ENCODE measurements around the gene B4GALNT4.
A peak's percentile ranks its signal among the peaks of the same experiment; 100 is the strongest.
"Not testable (repeated sequence)": the region's sequence is repeated elsewhere in the genome, so short reads cannot be mapped to it uniquely, and the experiment has no call there.

B4GALNT4 gene

GRCh38 chr11:394034-394857 is 24.9 kb downstream of the B4GALNT4 start, which contains the start of gene PKP3:
Gene PKP3 (plus strand): TSS chr11:394209. CDS start chr11:394293, 84 bp downstream.
- no peak for DNase-seq

DNA sequence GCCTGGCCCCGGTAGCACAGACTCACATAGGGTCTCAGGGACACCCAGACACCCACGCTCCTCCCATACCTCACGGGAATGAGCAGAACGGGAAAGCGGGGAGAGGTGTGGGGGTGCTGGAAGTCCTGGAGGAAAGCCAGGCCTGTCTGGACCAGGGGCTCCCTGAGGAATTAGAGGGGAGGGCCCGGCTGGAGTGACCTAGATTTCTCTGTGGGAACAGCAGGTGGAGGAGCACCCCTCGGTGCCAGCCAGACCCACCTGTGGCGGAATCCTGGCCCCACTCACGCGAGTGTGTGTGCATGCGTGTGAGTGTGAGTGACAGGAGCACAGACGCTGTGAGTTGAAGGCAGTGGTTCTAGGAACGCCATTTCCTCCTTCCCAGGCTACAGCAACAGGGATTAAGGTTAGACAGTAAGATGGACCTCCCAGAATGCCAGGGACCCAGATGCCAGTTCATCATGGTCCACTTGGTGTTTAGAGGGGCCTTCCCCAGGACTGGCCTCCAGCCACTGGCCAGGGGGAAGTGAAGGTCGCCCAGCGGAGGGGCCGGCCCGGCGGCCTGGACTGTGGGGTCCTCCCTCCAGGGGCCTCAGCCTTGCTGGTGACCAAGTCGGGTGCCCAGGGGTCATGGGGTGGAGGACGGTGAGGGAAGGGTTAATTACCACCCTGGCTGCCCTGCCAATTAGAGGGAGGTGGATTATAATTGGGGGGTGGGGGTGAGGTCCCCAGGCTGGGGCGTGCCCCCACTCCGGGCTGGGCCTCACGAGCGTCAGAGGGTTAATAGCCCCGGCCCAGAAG is 25.8 kb downstream of the B4GALNT4 start:
- DNase-seq, result no peak

GRCh38 chr11:395866-396265 is 26.6 kb downstream of the B4GALNT4 start:
- DNase-seq, result no peak

DNA sequence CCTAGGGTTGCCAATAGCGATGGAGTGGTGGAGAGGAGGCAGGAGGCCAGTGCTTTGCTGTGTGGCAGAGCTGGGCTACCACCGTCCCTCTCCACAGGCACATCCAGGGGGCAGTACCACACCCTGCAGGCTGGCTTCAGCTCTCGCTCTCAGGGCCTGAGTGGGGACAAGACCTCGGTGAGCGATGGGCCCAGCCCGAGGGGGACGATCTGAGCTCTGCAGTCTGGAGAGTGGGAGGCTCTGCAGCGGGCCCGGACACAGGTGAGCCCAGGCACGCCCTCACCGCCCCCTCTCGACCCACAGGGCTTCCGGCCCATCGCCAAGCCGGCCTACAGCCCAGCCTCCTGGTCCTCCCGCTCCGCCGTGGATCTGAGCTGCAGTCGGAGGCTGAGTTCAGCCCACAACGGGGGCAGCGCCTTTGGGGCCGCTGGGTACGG is 27.2 kb downstream of the B4GALNT4 start:
- peak; percentile 40 for DNase-seq

DNA sequence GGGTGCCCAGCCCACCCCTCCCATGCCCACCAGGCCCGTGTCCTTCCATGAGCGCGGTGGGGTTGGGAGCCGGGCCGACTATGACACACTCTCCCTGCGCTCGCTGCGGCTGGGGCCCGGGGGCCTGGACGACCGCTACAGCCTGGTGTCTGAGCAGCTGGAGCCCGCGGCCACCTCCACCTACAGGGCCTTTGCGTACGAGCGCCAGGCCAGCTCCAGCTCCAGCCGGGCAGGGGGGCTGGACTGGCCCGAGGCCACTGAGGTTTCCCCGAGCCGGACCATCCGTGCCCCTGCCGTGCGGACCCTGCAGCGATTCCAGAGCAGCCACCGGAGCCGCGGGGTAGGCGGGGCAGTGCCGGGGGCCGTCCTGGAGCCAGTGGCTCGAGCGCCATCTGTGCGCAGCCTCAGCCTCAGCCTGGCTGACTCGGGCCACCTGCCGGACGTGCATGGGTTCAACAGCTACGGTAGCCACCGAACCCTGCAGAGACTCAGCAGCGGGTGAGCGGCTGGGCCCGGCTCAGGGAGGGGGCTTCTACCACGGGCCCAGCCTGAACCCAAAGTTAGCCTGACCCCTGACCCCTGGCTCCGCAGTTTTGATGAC is 27.7 kb downstream of the B4GALNT4 start:
- DNase-seq, result peak; percentile 63

GRCh38 chr11:398826-399225 is 29.5 kb downstream of the B4GALNT4 start:
- DNase-seq, result no peak

DNA sequence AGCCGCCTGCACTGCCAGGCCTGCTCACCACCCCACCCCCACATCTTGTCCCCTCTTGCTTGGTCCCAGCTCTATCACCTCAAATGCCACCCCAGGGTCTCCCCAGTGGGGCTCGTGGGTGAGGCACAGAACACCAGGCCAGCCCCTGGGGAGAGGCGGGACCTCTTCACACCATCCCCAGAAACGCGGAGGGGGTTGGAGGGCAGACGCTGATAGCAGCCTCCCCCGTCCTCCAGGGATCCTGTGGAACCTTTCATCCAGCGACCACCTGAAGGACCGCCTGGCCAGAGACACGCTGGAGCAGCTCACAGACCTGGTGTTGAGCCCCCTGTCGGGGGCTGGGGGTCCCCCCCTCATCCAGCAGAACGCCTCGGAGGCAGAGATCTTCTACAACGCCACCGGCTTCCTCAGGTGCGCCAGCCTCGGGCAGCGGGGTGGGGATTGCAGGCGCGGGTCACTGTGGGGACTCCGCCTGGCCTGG is 30.5 kb downstream of the B4GALNT4 start:
- no peak for DNase-seq

- DNase-seq, result no peak
These were observed 31.0 kb downstream of the B4GALNT4 start for GRCh38 chr11:400241-400689.

DNA sequence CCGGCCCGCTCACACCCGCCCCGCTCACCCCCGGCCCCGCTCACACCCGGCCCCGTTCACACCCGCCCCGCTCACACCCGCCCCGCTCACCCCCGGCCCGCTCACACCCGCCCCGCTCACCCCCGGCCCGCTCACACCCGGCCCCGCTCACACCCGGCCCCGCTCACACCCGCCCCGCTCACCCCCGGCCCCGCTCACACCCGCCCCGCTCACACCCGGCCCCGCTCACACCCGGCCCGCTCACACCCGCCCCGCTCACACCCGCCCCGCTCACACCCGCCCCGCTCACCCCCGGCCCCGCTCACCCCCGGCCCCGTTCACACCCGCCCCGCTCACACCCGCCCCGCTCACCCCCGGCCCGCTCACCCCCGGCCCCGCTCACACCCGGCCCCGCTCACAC is 31.9 kb downstream of the B4GALNT4 start:
- DNase-seq, result not testable (repeated sequence)

DNA sequence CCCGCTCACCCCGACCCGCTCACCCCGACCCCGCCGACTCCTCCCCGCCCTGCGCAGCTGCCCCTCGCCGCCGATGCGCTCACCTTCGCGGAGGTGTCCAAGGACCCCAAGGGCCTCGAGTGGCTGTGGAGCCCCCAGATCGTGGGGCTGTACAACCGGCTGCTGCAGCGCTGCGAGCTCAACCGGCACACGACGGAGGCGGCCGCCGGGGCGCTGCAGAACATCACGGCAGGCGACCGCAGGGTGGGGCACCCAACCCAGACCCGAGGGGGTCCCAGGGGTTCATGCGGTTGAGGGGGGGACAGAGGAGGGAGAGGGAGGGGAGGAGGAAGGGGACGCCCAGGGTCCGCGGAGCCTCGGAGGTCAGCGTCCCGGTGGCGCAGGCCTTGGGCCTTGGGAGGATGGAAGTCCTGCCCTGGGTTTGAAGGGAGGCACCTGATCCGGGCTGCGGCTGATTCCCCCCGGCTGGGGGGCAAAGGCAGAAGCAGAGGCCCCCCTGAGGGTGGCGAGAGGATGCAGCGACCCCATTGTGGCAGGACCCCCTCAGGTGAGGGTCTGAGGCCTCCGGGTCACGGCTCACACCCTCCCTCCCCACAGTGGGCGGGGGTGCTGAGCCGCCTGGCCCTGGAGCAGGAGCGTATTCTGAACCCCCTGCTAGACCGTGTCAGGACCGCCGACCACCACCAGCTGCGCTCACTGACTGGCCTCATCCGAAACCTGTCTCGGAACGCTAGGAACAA is 33.9 kb downstream of the B4GALNT4 start:
- no peak for DNase-seq

DNA sequence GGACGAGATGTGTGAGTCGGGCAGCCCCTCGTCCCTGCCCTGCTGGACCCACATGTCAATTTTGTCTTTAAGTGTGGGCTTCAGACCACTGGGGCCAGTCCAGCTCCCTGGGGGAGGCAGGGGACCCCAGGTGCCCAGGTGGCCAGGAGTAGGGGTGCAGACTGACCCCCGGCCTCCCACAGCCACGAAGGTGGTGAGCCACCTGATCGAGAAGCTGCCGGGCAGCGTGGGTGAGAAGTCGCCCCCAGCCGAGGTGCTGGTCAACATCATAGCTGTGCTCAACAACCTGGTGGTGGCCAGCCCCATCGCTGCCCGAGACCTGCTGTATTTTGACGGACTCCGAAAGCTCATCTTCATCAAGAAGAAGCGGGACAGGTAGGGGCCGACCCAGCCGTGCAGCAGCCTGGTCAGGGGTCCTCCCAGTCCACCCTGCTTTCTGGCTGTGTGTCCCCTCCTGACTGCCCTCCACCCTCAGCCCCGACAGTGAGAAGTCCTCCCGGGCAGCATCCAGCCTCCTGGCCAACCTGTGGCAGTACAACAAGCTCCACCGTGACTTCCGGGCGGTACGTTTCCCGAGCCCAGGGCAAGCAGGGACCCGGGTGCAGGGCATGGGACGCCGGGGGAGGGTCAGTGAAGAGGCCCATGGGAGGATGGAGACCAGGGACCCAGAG is 34.6 kb downstream of the B4GALNT4 start:
- no peak for DNase-seq

DNA sequence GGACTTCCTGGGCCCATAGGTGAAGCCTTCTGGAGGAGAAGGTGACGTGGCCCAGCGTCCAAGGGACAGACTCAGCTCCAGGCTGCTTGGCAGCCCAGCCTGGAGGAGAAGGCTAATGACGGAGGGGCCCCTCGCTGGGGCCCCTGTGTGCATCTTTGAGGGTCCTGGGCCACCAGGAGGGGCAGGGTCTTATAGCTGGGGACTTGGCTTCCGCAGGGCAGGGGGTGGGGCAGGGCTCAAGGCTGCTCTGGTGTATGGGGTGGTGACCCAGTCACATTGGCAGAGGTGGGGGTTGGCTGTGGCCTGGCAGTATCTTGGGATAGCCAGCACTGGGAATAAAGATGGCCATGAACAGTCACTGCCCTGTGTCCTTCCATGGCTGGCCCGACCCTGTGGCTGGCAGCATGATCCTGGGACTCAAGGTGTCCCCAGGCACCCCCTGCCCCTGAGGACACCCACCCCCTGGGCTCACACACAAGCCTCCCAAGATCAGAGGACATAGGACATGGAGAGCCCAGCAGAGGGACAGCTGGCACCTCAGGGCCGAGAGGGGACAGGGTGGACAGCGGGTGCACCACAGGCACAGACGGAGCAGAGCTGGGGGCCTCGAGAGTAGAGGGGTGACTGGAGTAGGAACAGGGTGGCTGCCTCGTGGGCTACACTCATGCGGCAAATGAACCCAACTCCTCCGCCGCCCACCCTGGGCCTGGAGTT is 35.4 kb downstream of the B4GALNT4 start:
- no peak for DNase-seq

DNA sequence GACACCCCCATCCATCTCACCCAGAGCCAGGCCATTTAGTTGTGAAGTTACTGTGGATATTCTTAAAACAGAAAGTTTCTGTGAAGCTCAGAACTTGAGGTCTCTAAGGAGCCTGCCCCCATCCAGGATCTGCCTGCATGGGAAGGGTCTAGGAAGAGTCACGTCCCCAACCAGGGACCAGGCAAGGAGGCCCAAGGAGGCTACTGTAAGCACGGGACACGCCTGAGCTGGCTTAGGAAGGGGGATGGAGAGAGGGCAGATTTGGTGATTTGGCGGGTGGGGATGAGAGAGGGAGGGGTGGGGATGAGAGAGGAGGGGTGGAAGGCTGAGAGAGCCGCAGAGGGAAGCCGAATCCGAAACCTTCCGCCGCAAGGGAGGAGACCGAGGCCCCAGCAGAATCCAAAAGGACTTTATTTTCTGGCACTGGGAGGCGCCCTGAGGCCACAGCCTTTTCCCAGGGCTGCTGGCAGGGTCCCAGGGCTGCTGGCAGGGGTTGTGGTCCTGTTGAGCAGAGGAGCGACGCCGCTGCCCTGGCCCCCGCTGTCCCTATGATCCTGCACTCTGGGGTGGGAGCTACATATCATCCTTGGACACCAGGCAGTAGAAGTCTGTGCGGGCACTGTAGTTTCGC is 36.1 kb downstream of the B4GALNT4 start:
- DNase-seq, result no peak

GRCh38 chr11:405954-406795 is 36.9 kb downstream of the B4GALNT4 start:
- DNase-seq, result no peak

- peak; percentile 90 for DNase-seq
These were observed 37.7 kb downstream of the B4GALNT4 start for GRCh38 chr11:406796-407650.

DNA sequence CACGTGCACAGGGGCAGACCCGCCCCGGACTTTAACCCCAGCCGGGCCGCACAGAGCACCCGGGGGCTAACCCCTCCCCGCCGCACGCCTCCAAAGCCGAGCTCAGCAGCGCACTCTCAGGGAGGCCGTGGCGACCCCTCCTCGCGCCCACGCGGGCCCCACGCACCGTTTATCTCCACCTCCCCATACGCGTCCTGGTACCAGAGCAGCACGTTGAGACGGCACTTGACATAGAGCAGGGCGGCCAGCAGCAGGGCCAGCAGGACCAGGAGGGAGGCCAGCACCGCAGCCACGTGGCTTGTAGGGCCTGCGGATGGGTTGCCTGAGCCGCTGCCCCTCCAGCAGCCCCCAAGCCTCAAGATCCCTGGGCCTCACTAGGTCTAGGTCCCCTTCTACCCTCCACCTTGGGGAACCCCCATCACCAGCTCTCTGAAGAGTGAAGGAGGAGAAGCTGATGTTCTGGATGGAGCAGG is 38.4 kb downstream of the B4GALNT4 start:
- DNase-seq, result no peak

- DNase-seq, result no peak
These were observed 39.1 kb downstream of the B4GALNT4 start for GRCh38 chr11:408154-409007.
